CD4-positive, alpha-beta memory T cell (primary cell): ENCODE measurements around the gene LYRM9. TPM values are rescaled to one million over a fixed set of nuclear protein-coding genes. Genes with fewer than 3 reads are reported as not detected.
A peak's percentile ranks its signal among the peaks of the same experiment; 100 is the strongest.
"Not testable (repeated sequence)": the region's sequence is repeated elsewhere in the genome, so short reads cannot be mapped to it uniquely, and the experiment has no call there.

Experiments
- CTCF ChIA-PET: fragments of 350-600 bp; sonication (Branson Sonifier 250); formaldehyde crosslinking; loops from one replicate; lab custom pipeline; 2021; ENCODE audit warnings: inconsistent platforms; ENCODE audit not compliant: partially characterized antibody; lab: Charles Lee
- POLR2A ChIA-PET: fragments of 350-600 bp; sonication (Branson Sonifier 250); formaldehyde crosslinking; loops from one replicate; lab custom pipeline; 2021; ENCODE audit not compliant: partially characterized antibody; lab: Charles Lee
- DNase-seq, 5 donors: peaks; one replicate each; pipeline versions ENCODE4 v3.0.0 to v3.0.0-alpha.2; 2020 to 2022; ENCODE audit warnings: mixed read lengths in 1 of 5
- H3K27ac ChIP-seq: one replicate; pipeline ENCODE4 v1.7.0; 2013; ENCODE audit warnings: low read depth, low read length
- H3K27me3 ChIP-seq: 2 replicates; pipeline ENCODE4 v1.7.0; 2013; ENCODE audit warnings: mild to moderate bottlenecking, low read length, moderate library complexity; ENCODE audit not compliant: insufficient read depth
- H3K36me3 ChIP-seq: 2 replicates; pipeline ENCODE4 v1.7.0; 2013; ENCODE audit warnings: mild to moderate bottlenecking, low read length, moderate library complexity; ENCODE audit not compliant: insufficient read depth
- H3K4me1 ChIP-seq: 2 replicates; pipeline ENCODE4 v1.7.0; 2013; ENCODE audit warnings: mild to moderate bottlenecking, low read length, moderate library complexity; ENCODE audit not compliant: insufficient read depth
- H3K4me3 ChIP-seq, 2 donors: one replicate each; pipeline ENCODE4 v1.7.0; 2013; ENCODE audit warnings: low read length in 2 of 2, mild to moderate bottlenecking in 1 of 2
- H3K9me3 ChIP-seq, 2 donors: one replicate each; pipeline ENCODE4 v1.7.0; 2013; ENCODE audit warnings: low read length in 2 of 2, control low read depth in 1 of 2; ENCODE audit not compliant: control insufficient read depth in 1 of 2
- H3K27ac Mint-ChIP-seq, 7 donors: one replicate each; pipeline ENCODE4 v1.8.0; 2020 to 2021; ENCODE audit warnings: mixed read lengths in 7 of 7, mild to moderate bottlenecking in 6 of 7, inconsistent platforms in 3 of 7, moderate library complexity in 3 of 7
- H3K27me3 Mint-ChIP-seq, 2 donors: one replicate each; pipeline ENCODE4 v1.8.0; 2020 to 2021; ENCODE audit warnings: mixed read lengths in 2 of 2
- H3K36me3 Mint-ChIP-seq, 2 donors: one replicate each; pipeline ENCODE4 v1.8.0; 2020 to 2021; ENCODE audit warnings: mixed read lengths in 2 of 2, inconsistent platforms in 1 of 2, mild to moderate bottlenecking in 1 of 2
- H3K4me1 Mint-ChIP-seq, 4 donors: one replicate each; pipeline ENCODE4 v1.8.0; 2020 to 2021; ENCODE audit warnings: mixed read lengths in 4 of 4, mild to moderate bottlenecking in 1 of 4
- H3K4me3 Mint-ChIP-seq, 8 donors: one replicate each; pipeline ENCODE4 v1.8.0; 2020 to 2021; ENCODE audit warnings: mixed read lengths in 8 of 8, mild to moderate bottlenecking in 7 of 8, moderate library complexity in 6 of 8, inconsistent platforms in 3 of 8
- H3K9me3 Mint-ChIP-seq, 8 donors: one replicate each; pipeline ENCODE4 v1.8.0; 2020 to 2021; ENCODE audit warnings: mixed read lengths in 8 of 8, mild to moderate bottlenecking in 5 of 8, inconsistent platforms in 3 of 8, moderate library complexity in 1 of 8
- intact Hi-C: fragments of 100-400 bp; cut with micrococcal nuclease; formaldehyde crosslinking; loops from one replicate; pipeline ENCODE4 v1.15.1; 2023
- polyA plus RNA-seq, 2 donors: library from polyadenylated mRNA; unstranded; fragments of 300-500 nt; fragmentation: Illumina TruSeq; gene quantifications; one replicate each; pipeline ENCODE4 v1.2.3, GENCODE V29; 2021
- total RNA-seq, 2 experiments: library from RNA; stranded (reverse); gene quantifications; one replicate each; pipeline ENCODE4 v1.2.3, GENCODE V29; 2021

LYRM9 gene
- total and polyA plus RNA-seq, 4 experiments from 2014 or later = 10.2 to 19.2 (median 17.7) TPM

DNA sequence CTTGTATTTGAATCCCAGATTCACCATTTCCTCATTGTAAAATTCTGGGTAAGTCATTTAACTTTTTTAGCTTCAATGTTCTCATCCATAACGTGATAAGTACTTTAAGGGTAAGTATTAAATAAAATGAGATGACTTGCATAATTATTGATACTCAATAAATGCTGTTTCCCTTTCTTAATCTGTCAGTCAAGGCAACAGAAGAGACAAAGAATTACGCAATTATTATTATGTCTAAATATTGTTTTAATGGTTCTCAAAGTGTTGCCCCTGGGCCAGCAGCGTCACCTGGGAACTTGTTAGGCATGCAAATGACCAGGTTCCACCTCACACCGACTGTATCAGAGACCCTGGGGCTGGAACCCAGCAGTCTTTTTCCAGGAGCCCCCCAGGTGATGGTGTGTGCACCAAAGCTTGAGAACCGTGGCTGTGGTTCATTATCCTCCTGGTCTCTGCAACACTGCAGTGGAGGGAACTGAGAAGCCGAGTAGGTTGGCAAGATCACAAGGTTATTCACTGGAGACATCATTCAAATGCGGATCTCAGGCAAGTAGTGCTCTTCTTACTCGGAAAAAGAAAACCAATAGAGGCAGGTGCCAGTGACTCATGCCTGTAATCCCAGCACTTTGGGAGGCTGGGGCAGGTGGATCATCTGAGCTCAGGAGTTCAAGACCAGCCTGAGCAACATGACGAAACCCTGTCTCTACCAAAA lies 43.5 kb downstream of the LYRM9 start:
- CTCF ChIA-PET = interaction anchor here (0.7 kb wide), 1 partner anchor 44 kb away, joined by 4 read pairs; no protein-coding TSS in a partner anchor
- POLR2A ChIA-PET = no interaction called here
- intact Hi-C loops = no loop called here
- Histone ChIP-seq H3K4me3 (no peak overlapping the region), H3K27me3 (no peaks in the 10 kb centered on the region), H3K27ac (no peak overlapping the region), H3K36me3 (no peaks in the 10 kb centered on the region), H3K9me3 (no peaks in the 10 kb centered on the region), H3K4me1 (peaks cover 13% of the 10 kb centered on the region)
- H3K4me3 Mint-ChIP-seq = no peak overlapping the region
- peaks cover 11 to 28% (median 19%) of the 10 kb centered on the region in 4 donors for H3K4me1 Mint-ChIP-seq
- no peaks in the 10 kb centered on the region for H3K36me3 Mint-ChIP-seq
- no peaks in the 10 kb centered on the region for H3K9me3 Mint-ChIP-seq
- no peak overlapping the region for H3K27ac Mint-ChIP-seq
- no peaks in the 10 kb centered on the region for H3K27me3 Mint-ChIP-seq
- no peak for DNase-seq

DNA sequence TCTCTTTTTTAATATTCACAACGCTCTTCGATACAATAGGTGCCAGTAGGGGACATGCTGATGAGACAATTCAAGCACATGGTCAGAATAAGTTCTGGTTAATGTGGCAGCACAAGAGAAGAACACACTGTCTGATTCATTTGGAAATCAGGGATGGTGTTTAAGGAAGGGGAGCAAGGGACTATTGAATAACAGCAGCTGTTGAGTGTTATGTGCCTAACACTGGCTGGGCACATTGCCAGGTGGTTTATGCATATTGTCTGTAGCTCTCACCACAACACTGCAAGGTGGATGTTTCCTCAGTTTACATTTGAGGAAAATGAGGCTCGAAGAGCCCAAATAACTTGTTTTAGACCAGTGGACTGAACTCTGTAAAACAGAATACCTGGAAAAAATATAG lies 44.2 kb downstream of the LYRM9 start:
- Mint-ChIP-seq H3K27me3 (no peaks in the 10 kb centered on the region), H3K27ac (no peak overlapping the region), H3K4me3 (no peak overlapping the region), H3K9me3 (no peaks in the 10 kb centered on the region), H3K36me3 (no peaks in the 10 kb centered on the region), H3K4me1 (peaks cover 11 to 28% (median 19%) of the 10 kb centered on the region in 4 donors)
- no peaks in the 10 kb centered on the region for H3K27me3 ChIP-seq
- H3K36me3 ChIP-seq = no peaks in the 10 kb centered on the region
- H3K27ac ChIP-seq = no peak overlapping the region
- intact Hi-C loops = no loop called here
- H3K4me3 ChIP-seq = no peak overlapping the region
- ChIA-PET POLR2A (no interaction called here), CTCF (interaction anchor here (3.1 kb wide), 1 partner anchor 44 kb away, joined by 22 read pairs; no protein-coding TSS in a partner anchor)
- H3K9me3 ChIP-seq = no peaks in the 10 kb centered on the region
- DNase-seq = no peak
- H3K4me1 ChIP-seq = peaks cover 13% of the 10 kb centered on the region

DNA sequence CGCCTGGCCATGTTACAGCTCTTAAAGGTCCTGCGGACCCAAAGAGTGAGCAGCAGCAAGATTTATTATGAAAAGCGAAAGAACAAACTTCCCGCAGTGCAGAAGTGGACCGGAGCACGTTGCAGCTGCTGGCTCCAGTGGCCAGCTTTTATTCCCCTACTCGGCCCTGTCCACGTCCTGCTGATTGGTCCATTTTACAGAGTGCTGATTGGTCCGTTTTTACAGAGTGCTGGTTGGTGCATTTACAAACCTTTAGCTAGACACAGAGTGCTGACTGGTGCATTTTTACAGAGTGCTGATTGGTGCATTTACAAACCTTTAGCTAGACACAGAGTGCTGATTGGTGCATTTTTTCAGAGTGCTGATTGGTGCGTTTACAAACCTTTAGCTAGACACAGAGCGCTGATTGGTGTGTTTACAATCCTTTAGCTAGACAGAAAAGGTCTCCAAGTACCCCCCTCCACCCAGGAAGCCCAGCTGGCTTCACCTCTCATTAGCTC lies 46.3 kb downstream of the LYRM9 start:
- H3K9me3 ChIP-seq, H3K27me3 Mint-ChIP-seq, H3K27me3 ChIP-seq, intact Hi-C loops, H3K36me3 ChIP-seq, H3K36me3 Mint-ChIP-seq, DNase-seq, H3K9me3 Mint-ChIP-seq: not testable (repeated sequence)
- peaks cover 13% of the 10 kb centered on the region for H3K4me1 ChIP-seq
- peak overlapping the region in 6 of 7 donors; percentile 68 to 93 (median 87) for H3K27ac Mint-ChIP-seq
- H3K4me1 Mint-ChIP-seq = peaks cover 11 to 28% (median 19%) of the 10 kb centered on the region in 4 donors
- H3K4me3 Mint-ChIP-seq = peak overlapping the region; percentile 57 to 86 (median 82)
- POLR2A ChIA-PET = interaction anchor here (0.6 to 2.2 kb wide), 3 partner anchors 39 to 524 kb away, joined by 4 to 17 read pairs (median 13); partner anchors contain the start of gene LYRM9
- peak overlapping the region in 1 of 2 donors; percentile 23 for H3K4me3 ChIP-seq
- H3K27ac ChIP-seq = peak overlapping the region; percentile 18
- CTCF ChIA-PET = interaction anchor here (0.7 to 3.1 kb wide), 6 partner anchors 40 to 374 kb away, joined by 3 to 22 read pairs (median 6); no protein-coding TSS in a partner anchor

DNA sequence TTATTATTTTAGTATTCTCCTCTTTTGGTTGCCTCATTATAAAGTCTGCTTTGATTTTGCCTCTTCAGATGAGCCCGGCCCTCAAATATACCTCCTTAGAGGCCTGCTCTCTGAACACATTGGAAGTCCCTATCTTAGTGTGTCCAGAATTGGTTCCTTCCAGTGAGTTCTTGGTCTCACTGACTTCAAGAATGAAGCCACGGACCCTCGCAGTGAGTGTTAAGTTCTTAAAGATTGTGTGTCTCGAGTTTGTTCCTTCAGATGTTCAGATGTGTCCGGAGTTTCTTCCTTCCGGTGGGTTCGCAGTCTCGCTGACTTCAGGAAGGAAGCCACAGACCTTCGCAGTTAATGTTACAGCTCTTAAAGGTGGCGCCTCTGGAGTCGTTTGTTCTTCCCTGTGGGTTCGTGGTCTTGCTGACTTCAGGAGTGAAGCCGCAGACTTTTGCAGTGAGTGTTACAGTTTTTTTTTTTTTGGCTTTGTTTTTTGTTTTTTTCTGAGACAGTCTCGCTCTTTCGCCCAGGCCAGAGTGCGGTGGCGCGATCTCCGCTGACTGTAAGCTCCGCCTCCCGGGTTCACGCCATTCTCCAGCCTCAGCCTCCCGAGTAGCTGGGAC lies 47.0 kb downstream of the LYRM9 start:
- Histone ChIP-seq H3K4me3 (peak overlapping the region in 1 of 2 donors; percentile 23), H3K27me3 (no peaks in the 10 kb centered on the region), H3K9me3 (no peaks in the 10 kb centered on the region), H3K27ac (peak overlapping the region; percentile 18), H3K4me1 (peaks cover 13% of the 10 kb centered on the region), H3K36me3 (no peaks in the 10 kb centered on the region)
- H3K4me1 Mint-ChIP-seq = peaks cover 11 to 28% (median 19%) of the 10 kb centered on the region in 4 donors
- H3K9me3 Mint-ChIP-seq = no peaks in the 10 kb centered on the region
- ChIA-PET POLR2A (interaction anchor here (0.6 to 2.2 kb wide), 4 partner anchors 38 to 523 kb away, joined by 4 to 17 read pairs (median 8); partner anchors contain the start of gene LYRM9), CTCF (interaction anchor here (0.7 to 3.1 kb wide), 6 partner anchors 39 to 375 kb away, joined by 3 to 22 read pairs (median 6); no protein-coding TSS in a partner anchor)
- H3K27me3 Mint-ChIP-seq = no peaks in the 10 kb centered on the region
- intact Hi-C loops = no loop called here
- no peaks in the 10 kb centered on the region for H3K36me3 Mint-ChIP-seq
- peak overlapping the region; percentile 35 to 93 (median 88) for H3K27ac Mint-ChIP-seq
- peak; percentile 21 to 61 (median 34) for DNase-seq
- H3K4me3 Mint-ChIP-seq = peak overlapping the region; percentile 57 to 86 (median 82)

DNA sequence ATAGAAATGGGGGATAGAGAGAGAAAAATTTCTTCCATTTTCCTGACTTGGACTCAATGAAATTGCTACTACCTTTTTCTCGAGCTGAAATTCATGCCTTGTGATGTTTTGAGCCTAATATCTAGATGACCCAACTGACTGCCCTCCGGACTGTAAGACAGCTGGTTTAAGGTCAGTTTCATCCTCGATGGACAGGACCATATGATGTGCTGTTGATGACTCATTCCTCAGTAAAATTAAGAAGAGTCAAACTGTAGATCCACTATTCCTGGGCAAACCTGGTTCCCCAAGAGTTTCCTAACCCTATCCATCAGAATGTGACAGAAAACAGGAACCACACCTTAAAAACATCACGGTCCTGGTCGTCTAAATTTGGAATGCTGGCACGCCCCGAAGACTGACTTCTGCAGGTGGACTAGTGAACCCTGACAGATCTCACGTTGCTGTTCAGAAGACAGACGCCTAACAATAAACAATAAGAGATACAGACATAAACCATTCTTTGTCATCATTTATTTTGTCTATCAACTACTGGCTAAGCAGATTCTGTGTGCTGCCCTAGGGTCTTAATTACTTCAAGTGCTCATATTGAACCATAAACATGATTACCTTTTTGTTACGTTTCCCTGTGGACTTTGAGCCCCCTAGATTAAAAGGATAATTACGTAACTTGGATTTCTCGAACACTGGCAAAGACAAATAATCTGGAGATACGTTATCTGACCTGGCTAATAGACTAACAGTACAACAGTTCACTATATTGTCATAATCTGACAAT lies 47.7 kb downstream of the LYRM9 start:
- ChIA-PET CTCF (interaction anchor here (1.3 to 3.1 kb wide), 4 partner anchors 18 to 49 kb away, joined by 3 to 22 read pairs (median 6); no protein-coding TSS in a partner anchor), POLR2A (interaction anchor here (1.6 to 2.2 kb wide), 3 partner anchors 37 to 48 kb away, joined by 4 to 17 read pairs (median 13); partner anchors contain the start of gene LYRM9)
- Histone ChIP-seq H3K27ac (no peak overlapping the region), H3K4me1 (peaks cover 13% of the 10 kb centered on the region), H3K4me3 (no peak overlapping the region), H3K27me3 (no peaks in the 10 kb centered on the region), H3K36me3 (no peaks in the 10 kb centered on the region), H3K9me3 (no peaks in the 10 kb centered on the region)
- Mint-ChIP-seq H3K9me3 (no peaks in the 10 kb centered on the region), H3K27me3 (no peaks in the 10 kb centered on the region), H3K27ac (peak overlapping the region; percentile 28 to 93 (median 88)), H3K36me3 (no peaks in the 10 kb centered on the region), H3K4me1 (peaks cover 11 to 28% (median 19%) of the 10 kb centered on the region in 4 donors), H3K4me3 (peak overlapping the region in 5 of 8 donors; percentile 25 to 86 (median 78))
- DNase-seq = no peak
- intact Hi-C loops = no loop called here

DNA sequence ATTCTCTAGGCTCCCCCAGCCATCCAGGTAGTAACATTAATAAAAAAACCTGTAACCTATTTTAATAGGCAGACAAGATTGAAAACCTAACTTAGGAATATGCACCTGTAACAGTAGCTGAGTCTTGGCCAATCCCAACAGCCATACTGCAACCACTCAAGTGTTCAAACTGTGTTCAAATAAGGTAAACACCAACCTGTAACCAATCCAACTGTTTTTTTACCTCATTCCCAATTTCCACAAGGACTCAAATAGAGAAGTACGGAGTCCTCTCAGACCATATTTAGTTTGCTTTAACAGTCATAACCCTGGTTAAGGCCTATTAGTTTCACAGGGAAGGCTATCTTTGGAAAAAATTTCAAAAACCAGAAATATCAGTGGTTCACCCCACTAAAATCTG lies 52.5 kb downstream of the LYRM9 start:
- H3K27me3 ChIP-seq = no peaks in the 10 kb centered on the region
- ChIA-PET POLR2A (no interaction called here), CTCF (no interaction called here)
- H3K4me1 Mint-ChIP-seq = peaks cover under 1 to 5% (median 2%) of the 10 kb centered on the region in 4 donors
- no peaks in the 10 kb centered on the region for H3K27me3 Mint-ChIP-seq
- H3K4me3 ChIP-seq = no peak overlapping the region
- H3K36me3 Mint-ChIP-seq = no peaks in the 10 kb centered on the region
- no peaks in the 10 kb centered on the region for H3K36me3 ChIP-seq
- H3K9me3 ChIP-seq = no peaks in the 10 kb centered on the region
- H3K27ac Mint-ChIP-seq = no peak overlapping the region
- DNase-seq = no peak
- no peaks in the 10 kb centered on the region for H3K9me3 Mint-ChIP-seq
- H3K4me1 ChIP-seq = peaks cover under 1% of the 10 kb centered on the region
- no peak overlapping the region for H3K4me3 Mint-ChIP-seq
- no peak overlapping the region for H3K27ac ChIP-seq
- intact Hi-C loops = no loop called here
